ENCODE measurements around the gene LGALS3.

GRCh38 chr14:55129428-55130195 lies 560 bp downstream of the LGALS3 start:
- no peak for TF ChIP-seq CTCF (IDR thresholded peaks at IDR 0.05)
- peak in 1 of 2 donors; percentile 29 for TF ChIP-seq POLR2A (IDR thresholded peaks at IDR 0.05)
